GM23338 (cell line): ENCODE results near the gene ALG14. TPM values are rescaled to one million over a fixed set of nuclear protein-coding genes. Genes with fewer than 3 reads are reported as not detected.

Experiments
- ATAC-seq: fragments of 200-7000 bp; cut with Tn5 transposase; 3 replicates; pipeline ENCODE4 v1.9.1; 2020
- DNase-seq: peaks from one replicate; pipeline ENCODE4 v3.0.0-alpha.2; 2015; ENCODE audit warnings: low spot score
- H2AFZ ChIP-seq: fragments of 200-600 bp; sonication (generic); 2 replicates; pipeline ENCODE4 v1.8.0; 2016; ENCODE audit warnings: antibody characterized with exemption, mild to moderate bottlenecking, moderate library complexity
- H3F3A ChIP-seq: fragments of 200-600 bp; sonication (generic); replicated peaks from 2 replicates; pipeline ENCODE4 v1.8.0; 2017; ENCODE audit warnings: antibody characterized with exemption, mixed run types, low read depth
- H3K27ac ChIP-seq: fragments of 200-600 bp; sonication (generic); 2 replicates; pipeline ENCODE4 v1.6.1; 2016; ENCODE audit warnings: low read depth
- H3K27me3 ChIP-seq: fragments of 200-600 bp; sonication (generic); 2 replicates; pipeline ENCODE4 v1.8.0; 2016; ENCODE audit warnings: mild to moderate bottlenecking, mixed run types, moderate library complexity; ENCODE audit not compliant: insufficient read depth
- H3K36me3 ChIP-seq: fragments of 200-600 bp; sonication (generic); 2 replicates; pipeline ENCODE4 v1.8.0; 2016; ENCODE audit warnings: mild to moderate bottlenecking; ENCODE audit not compliant: insufficient read depth
- H3K4me1 ChIP-seq: fragments of 200-600 bp; sonication (generic); 2 replicates; pipeline ENCODE4 v1.8.0; 2016; ENCODE audit warnings: mild to moderate bottlenecking, moderate library complexity; ENCODE audit not compliant: insufficient read depth
- H3K4me2 ChIP-seq: fragments of 200-600 bp; sonication (generic); 2 replicates; pipeline ENCODE4 v1.7.1; 2017; ENCODE audit warnings: mixed run types
- H3K4me3 ChIP-seq: fragments of 200-600 bp; sonication (generic); 2 replicates; pipeline ENCODE4 v1.6.1; 2016; ENCODE audit warnings: mixed run types
- H3K79me2 ChIP-seq: fragments of 200-600 bp; sonication (generic); replicated peaks from 2 replicates; pipeline ENCODE4 v1.8.0; 2017; ENCODE audit warnings: mild to moderate bottlenecking; ENCODE audit not compliant: insufficient read depth
- H3K9me2 ChIP-seq: fragments of 200-600 bp; sonication (generic); 2 replicates; pipeline ENCODE4 v1.8.0; 2017; ENCODE audit not compliant: insufficient read depth
- H4K20me1 ChIP-seq: fragments of 200-600 bp; sonication (generic); replicated peaks from 2 replicates; pipeline ENCODE4 v1.8.0; 2017; ENCODE audit warnings: mild to moderate bottlenecking; ENCODE audit not compliant: insufficient read depth
- H3K27ac Mint-ChIP-seq: 2 replicates; pipeline ENCODE4 v1.8.0; 2020; ENCODE audit warnings: inconsistent platforms, mild to moderate bottlenecking, moderate library complexity, mixed read lengths
- H3K27me3 Mint-ChIP-seq: 3 replicates; pipeline ENCODE4 v1.8.0; 2022; ENCODE audit warnings: low read depth, mild to moderate bottlenecking, moderate library complexity, mixed read lengths, inconsistent platforms; ENCODE audit not compliant: insufficient read depth, poor library complexity
- H3K36me3 Mint-ChIP-seq: 3 replicates; pipeline ENCODE4 v1.8.0; 2021; ENCODE audit warnings: low read depth, mild to moderate bottlenecking, inconsistent platforms, moderate library complexity, mixed read lengths
- H3K4me1 Mint-ChIP-seq: 3 replicates; pipeline ENCODE4 v1.8.0; 2020; ENCODE audit warnings: mild to moderate bottlenecking, inconsistent platforms, mixed read lengths
- H3K4me3 Mint-ChIP-seq: 3 replicates; pipeline ENCODE4 v1.8.0; 2021; ENCODE audit warnings: moderate library complexity, mild to moderate bottlenecking, inconsistent platforms, mixed read lengths
- H3K9me3 Mint-ChIP-seq: 3 replicates; pipeline ENCODE4 v1.8.0; 2020; ENCODE audit warnings: moderate library complexity, mild to moderate bottlenecking, inconsistent platforms, mixed read lengths
- CREB1 ChIP-seq: fragments of 250-450 bp; sonication (Bioruptor Pico); IDR thresholded peaks from 2 replicates; pipeline ENCODE4 v1.5.0; 2020; ENCODE audit warnings: low read depth, mild to moderate bottlenecking, moderate library complexity
- CTCF ChIP-seq, 2 experiments: fragments of 200-600 bp in 1 of 2; sonication (generic) in 1 of 2; conservative IDR thresholded peaks; 2 replicates each; pipeline versions ENCODE4 v1.5.1 to v1.6.1; 2016 to 2017; ENCODE audit warnings: antibody characterized with exemption in 2 of 2, low read depth in 2 of 2, mild to moderate bottlenecking in 2 of 2, moderate library complexity in 1 of 2
- ETS1 ChIP-seq: IDR thresholded peaks from 2 replicates; pipeline ENCODE4 v1.6.1; 2016; ENCODE audit warnings: antibody characterized with exemption
- EZH2 ChIP-seq: fragments of 200-600 bp; sonication (generic); IDR thresholded peaks from one replicate; pipeline ENCODE4 v1.8.0; 2017; ENCODE audit warnings: antibody characterized with exemption, mild to moderate bottlenecking, low read depth; ENCODE audit not compliant: unreplicated experiment
- EZH2phosphoT487 ChIP-seq: fragments of 200-600 bp; sonication (generic); IDR thresholded peaks from one replicate; pipeline ENCODE4 v1.8.1; 2018; ENCODE audit warnings: antibody characterized with exemption; ENCODE audit not compliant: unreplicated experiment
- JUNB ChIP-seq: IDR thresholded peaks from one replicate; pipeline ENCODE4 v1.6.1; 2016; ENCODE audit warnings: antibody characterized with exemption; ENCODE audit not compliant: unreplicated experiment
- POLR2AphosphoS5 ChIP-seq: IDR thresholded peaks from 2 replicates; pipeline ENCODE4 v1.6.1; 2016; ENCODE audit warnings: antibody characterized with exemption, low read depth
- REST ChIP-seq: IDR thresholded peaks from one replicate; pipeline ENCODE4 v1.6.1; 2018; ENCODE audit warnings: antibody characterized with exemption; ENCODE audit not compliant: unreplicated experiment
- STAT1 ChIP-seq: IDR thresholded peaks from one replicate; pipeline ENCODE4 v1.6.1; 2016; ENCODE audit warnings: antibody characterized with exemption; ENCODE audit not compliant: unreplicated experiment
- ZNF114 ChIP-seq: fragments of 250-450 bp; sonication (Bioruptor Pico); IDR thresholded peaks from 2 replicates; pipeline ENCODE4 v1.5.0; 2020; ENCODE audit warnings: mild to moderate bottlenecking, moderate library complexity
- ZNF331 ChIP-seq: fragments of 250-450 bp; sonication (Bioruptor Pico); IDR thresholded peaks from 2 replicates; pipeline ENCODE4 v1.5.0; 2020; ENCODE audit warnings: low read depth, mild to moderate bottlenecking, moderate library complexity
- polyA plus RNA-seq: library from polyadenylated mRNA; unstranded; fragments of >200 nt; fragmentation: Nextera tagmentation; extraction: Ambion mirVana; gene quantifications from 2 replicates; pipeline ENCODE4 v1.2.1, GENCODE V29; 2016
- total RNA-seq: library from RNA; depleted of rRNA; stranded (reverse); fragments of >200 nt; shearing (Covaris generic); gene quantifications from 2 replicates; pipeline ENCODE4 v1.2.3, GENCODE V29; 2014

Gene ALG14
- total and polyA plus RNA-seq, 2 experiments from 2014 or later: 0.42 to 2.8 TPM

GRCh38 chr1:95007687-95008086 is 65.1 kb downstream of the ALG14 start:
- Histone ChIP-seq H3K79me2 (no peaks in the 10 kb centered on the region), H4K20me1 (no peaks in the 10 kb centered on the region), H3K36me3 (no peaks in the 10 kb centered on the region), H3K27me3 (no peaks in the 10 kb centered on the region), H3K4me1 (no peaks in the 10 kb centered on the region), H3K4me3 (no peak overlapping the region), H3K4me2 (no peak overlapping the region), H3K27ac (no peak overlapping the region), H2AFZ (no peak overlapping the region), H3F3A (no peaks in the 10 kb centered on the region), H3K9me2 (no peaks in the 10 kb centered on the region)
- TF ChIP-seq EZH2 (no peak), REST (no peak), CTCF (conservative IDR thresholded peaks at IDR 0.05; ENCODE audit: low read depth in 2 of 2) (no peak), EZH2phosphoT487 (no peak)
- no peaks in the 10 kb centered on the region for H3K9me3 Mint-ChIP-seq
- DNase-seq (no peak), ATAC-seq (no peak)
- no peaks in the 10 kb centered on the region for H3K36me3 Mint-ChIP-seq
- H3K4me1 Mint-ChIP-seq: peaks cover 2% of the 10 kb centered on the region; the same call in 2 of the 3 replicates
- no peaks in the 10 kb centered on the region for H3K27me3 Mint-ChIP-seq
- H3K27ac Mint-ChIP-seq: no peak overlapping the region
- H3K4me3 Mint-ChIP-seq: no peak overlapping the region

- DNase-seq: no peak
- no peak overlapping the region for H3K4me3 ChIP-seq
- no peaks in the 10 kb centered on the region for H3K36me3 ChIP-seq
- H3K36me3 Mint-ChIP-seq: no peaks in the 10 kb centered on the region
- no peak overlapping the region for H2AFZ ChIP-seq
- ATAC-seq: no peak
- peaks cover 1% of the 10 kb centered on the region for H3K27me3 Mint-ChIP-seq
- H3K27me3 ChIP-seq: no peaks in the 10 kb centered on the region
- peaks cover 11% of the 10 kb centered on the region; the same call in 2 of the 3 replicates for H3K4me1 Mint-ChIP-seq
- H3K4me2 ChIP-seq: no peak overlapping the region
- H3K27ac Mint-ChIP-seq: no peak overlapping the region
- H3F3A ChIP-seq: 0 out of 2 replicates have a peak, but pooled peaks cover 2% of the 10 kb centered on the region
- H4K20me1 ChIP-seq: no peaks in the 10 kb centered on the region
- no peak overlapping the region for H3K4me3 Mint-ChIP-seq
- no peaks in the 10 kb centered on the region for H3K9me2 ChIP-seq
- no peaks in the 10 kb centered on the region for H3K79me2 ChIP-seq
- no peaks in the 10 kb centered on the region for H3K9me3 Mint-ChIP-seq
- no peak overlapping the region for H3K27ac ChIP-seq
- no peaks in the 10 kb centered on the region for H3K4me1 ChIP-seq
- no peak for TF ChIP-seq ETS1
- TF ChIP-seq JUNB: no peak
- no peak for TF ChIP-seq POLR2AphosphoS5
- no peak for TF ChIP-seq ZNF331 (CRISPR knock-in tag)
- TF ChIP-seq ZNF114 (CRISPR knock-in tag): no peak
- TF ChIP-seq REST: no peak
- no peak for TF ChIP-seq CREB1 (CRISPR knock-in tag)
- TF ChIP-seq CTCF (conservative IDR thresholded peaks at IDR 0.05; ENCODE audit: low read depth in 2 of 2): no peak
- no peak for TF ChIP-seq STAT1
- no peak for TF ChIP-seq EZH2
- no peak for TF ChIP-seq EZH2phosphoT487
Measured at GRCh38 chr1:95006681-95007080, 66.1 kb downstream of the ALG14 start.
